ENCODE data around the gene PXYLP1.

DNA sequence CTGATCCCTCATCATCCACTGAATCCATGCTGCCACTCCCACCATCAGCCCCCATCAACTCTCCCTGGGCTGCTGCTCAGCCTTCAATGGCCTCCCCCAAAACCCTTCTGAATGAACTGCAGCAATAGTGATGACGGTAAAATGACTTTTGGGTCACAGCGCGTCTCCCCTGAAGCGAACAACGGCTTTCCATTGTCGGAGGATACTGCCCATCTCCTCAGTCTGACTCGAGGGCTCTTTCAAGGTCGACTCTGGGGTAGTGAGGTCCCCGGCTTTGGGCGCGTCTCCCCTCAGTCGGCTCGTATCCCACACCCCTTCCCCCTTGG is 79.5 kb downstream of the PXYLP1 start:
- TF ChIP-seq, protein P1, sequence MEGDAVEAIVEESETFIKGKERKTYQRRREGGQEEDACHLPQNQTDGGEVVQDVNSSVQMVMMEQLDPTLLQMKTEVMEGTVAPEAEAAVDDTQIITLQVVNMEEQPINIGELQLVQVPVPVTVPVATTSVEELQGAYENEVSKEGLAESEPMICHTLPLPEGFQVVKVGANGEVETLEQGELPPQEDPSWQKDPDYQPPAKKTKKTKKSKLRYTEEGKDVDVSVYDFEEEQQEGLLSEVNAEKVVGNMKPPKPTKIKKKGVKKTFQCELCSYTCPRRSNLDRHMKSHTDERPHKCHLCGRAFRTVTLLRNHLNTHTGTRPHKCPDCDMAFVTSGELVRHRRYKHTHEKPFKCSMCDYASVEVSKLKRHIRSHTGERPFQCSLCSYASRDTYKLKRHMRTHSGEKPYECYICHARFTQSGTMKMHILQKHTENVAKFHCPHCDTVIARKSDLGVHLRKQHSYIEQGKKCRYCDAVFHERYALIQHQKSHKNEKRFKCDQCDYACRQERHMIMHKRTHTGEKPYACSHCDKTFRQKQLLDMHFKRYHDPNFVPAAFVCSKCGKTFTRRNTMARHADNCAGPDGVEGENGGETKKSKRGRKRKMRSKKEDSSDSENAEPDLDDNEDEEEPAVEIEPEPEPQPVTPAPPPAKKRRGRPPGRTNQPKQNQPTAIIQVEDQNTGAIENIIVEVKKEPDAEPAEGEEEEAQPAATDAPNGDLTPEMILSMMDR (conservative IDR thresholded peaks at IDR 0.05; ENCODE audit: low read length): no peak
- TF ChIP-seq EZH2phosphoT487 (IDR thresholded peaks at IDR 0.05; ENCODE audit: borderline replicate concordance): no peak

Measured in Loucy (cell line).